Measurements from ENCODE around the gene TRAPPC6A. TPM values are rescaled to one million over a fixed set of nuclear protein-coding genes. Genes with fewer than 3 reads are reported as not detected.

TRAPPC6A gene
- total and polyA plus RNA-seq, 2 of the 13 experiments (the other 11 are each of a cell fraction or from before 2014, with no cell fraction given): 6.5 to 21.0 TPM

- TF ChIP-seq KLF15 (CRISPR knock-in tag; IDR thresholded peaks at IDR 0.05; ENCODE audit: borderline replicate concordance) (no peak), ZNF446 (CRISPR knock-in tag; IDR thresholded peaks at IDR 0.05) (no peak), NCOA5 (CRISPR knock-in tag; IDR thresholded peaks at IDR 0.05) (no peak), U2AF1 (optimal IDR thresholded peaks at IDR 0.05; ENCODE audit: low read depth, low read length) (no peak), ZNF607 (CRISPR knock-in tag; IDR thresholded peaks at IDR 0.05; ENCODE audit: borderline replicate concordance) (no peak), ATF2 (CRISPR knock-in tag; IDR thresholded peaks at IDR 0.05) (no peak), ZBTB10 (CRISPR knock-in tag; IDR thresholded peaks at IDR 0.05; ENCODE audit: borderline replicate concordance) (no peak), MYPOP (CRISPR knock-in tag; IDR thresholded peaks at IDR 0.05) (no peak), POLR2AphosphoS5 (IDR thresholded peaks at IDR 0.05; ENCODE audit: low read depth, low read length) (no peak), FOXP4 (CRISPR knock-in tag; IDR thresholded peaks at IDR 0.05) (no peak), NCOA1 (CRISPR knock-in tag; IDR thresholded peaks at IDR 0.05) (no peak), SIX4 (CRISPR knock-in tag; IDR thresholded peaks at IDR 0.05) (peak; percentile 64; the same call in 1 of the 2 replicates), PLSCR1 (CRISPR knock-in tag; IDR thresholded peaks at IDR 0.05; ENCODE audit: borderline replicate concordance) (no peak), ZNF441 (CRISPR knock-in tag; IDR thresholded peaks at IDR 0.05; ENCODE audit: borderline replicate concordance) (no peak), NONO (IDR thresholded peaks at IDR 0.05) (no peak), NONO (CRISPR knock-in tag; conservative IDR thresholded peaks at IDR 0.05) (peak; percentile 69), MZF1 (CRISPR knock-in tag; IDR thresholded peaks at IDR 0.05; ENCODE audit: borderline replicate concordance) (no peak), SRSF4 (IDR thresholded peaks at IDR 0.05; ENCODE audit: low read depth, low read length, poor library complexity, severe bottlenecking) (no peak), HOXA9 (CRISPR knock-in tag; IDR thresholded peaks at IDR 0.05; ENCODE audit: borderline replicate concordance) (no peak), MTA1 (CRISPR knock-in tag; IDR thresholded peaks at IDR 0.05; ENCODE audit: borderline replicate concordance) (no peak), ZNF550 (CRISPR knock-in tag; IDR thresholded peaks at IDR 0.05; ENCODE audit: borderline replicate concordance) (no peak), TARDBP (CRISPR knock-in tag; IDR thresholded peaks at IDR 0.05) (no peak)
Measured at GRCh38 chr19:45130888-45131615, 47.0 kb downstream of the TRAPPC6A start (continued).

Measured in HepG2 (cell line).